Measurements from ENCODE around the gene TIMM10B.

The TIMM10B gene

DNA sequence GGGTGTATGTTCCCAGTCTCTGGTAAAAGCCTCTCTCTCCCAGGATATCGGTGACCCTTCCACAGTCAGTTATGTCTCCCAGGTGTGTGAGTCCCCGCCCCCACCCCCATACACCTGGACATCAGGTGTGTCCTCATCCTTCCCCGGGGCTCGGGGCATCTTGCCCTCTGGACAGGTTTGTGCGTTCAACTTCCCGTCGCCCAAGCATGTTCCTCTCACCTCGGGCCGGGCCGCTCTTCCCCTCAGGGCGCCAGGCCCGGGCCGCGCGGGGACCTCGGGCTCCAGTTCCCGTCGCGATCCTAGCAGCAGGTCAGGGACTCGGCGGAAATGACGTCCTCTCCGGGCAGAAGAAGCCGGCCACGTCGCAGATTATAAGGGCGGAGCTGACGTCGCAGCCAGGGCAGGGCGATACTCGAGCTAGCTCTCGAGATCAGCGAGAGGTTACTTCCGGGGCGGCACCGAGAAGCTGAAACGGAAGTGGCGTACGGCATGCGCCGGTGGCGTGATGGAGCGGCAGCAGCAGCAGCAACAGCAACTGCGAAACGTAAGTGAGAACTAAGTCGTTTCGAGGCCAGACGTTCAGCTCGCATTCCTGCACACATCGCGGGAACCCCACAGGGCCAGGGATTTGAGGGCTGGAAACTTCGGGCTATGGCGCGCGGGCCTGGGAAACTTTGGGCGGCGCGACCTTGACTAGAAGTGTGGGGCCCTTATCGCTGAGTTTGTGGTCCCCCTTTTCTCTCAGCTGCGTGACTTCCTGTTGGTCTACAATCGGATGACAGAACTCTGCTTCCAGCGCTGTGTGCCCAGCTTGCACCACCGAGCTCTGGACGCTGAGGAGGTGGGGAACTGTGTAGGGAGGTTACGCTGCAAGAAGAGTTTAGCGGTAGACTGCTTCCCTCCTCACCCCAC is at the start of gene TIMM10B, which contains the start of gene ARFIP2:
Gene TIMM10B, plus strand, starts transcription at position 490 of the 912 bp plus-strand sequence. Its CDS starts 16 bp downstream, at position 506.
Gene ARFIP2, minus strand, starts transcription at position 320 of the 912 bp plus-strand sequence. CDS start 910 bp downstream, outside the sequence.
- peak; percentile 92 for DNase-seq

GRCh38 chr11:6431861-6432260 is 49.4 kb upstream of the TIMM10B start:
- no peak for DNase-seq

GRCh38 chr11:6433998-6434660 is 47.2 kb upstream of the TIMM10B start:
- no peak for DNase-seq

- no peak for DNase-seq
Observed at GRCh38 chr11:6437423-6437822, 43.9 kb upstream of the TIMM10B start.

GRCh38 chr11:6437993-6438392 is 43.3 kb upstream of the TIMM10B start:
- DNase-seq = no peak

GRCh38 chr11:6438979-6439571 is 42.2 kb upstream of the TIMM10B start:
- DNase-seq = peak; percentile 19

DNA sequence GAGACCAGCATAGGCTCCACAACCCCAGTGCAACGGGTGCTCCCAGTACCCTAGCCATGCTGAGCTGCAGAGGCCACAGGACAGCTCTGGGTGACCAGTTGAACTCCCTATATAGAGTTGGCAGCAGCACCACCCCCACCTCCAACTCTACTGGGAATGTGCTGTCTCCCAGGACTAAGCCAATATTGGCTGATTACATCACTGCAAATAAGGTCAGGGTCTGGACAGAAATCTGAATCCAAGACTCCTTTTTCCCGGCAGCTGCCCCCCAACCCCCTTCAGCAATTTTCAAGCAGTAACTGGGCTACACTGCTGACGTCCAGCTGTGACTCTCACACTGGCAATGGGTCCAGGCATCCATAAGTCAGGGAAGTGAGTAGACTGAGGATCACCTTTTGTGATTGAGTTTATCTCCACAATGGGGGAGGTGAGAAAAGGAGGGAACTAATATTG is 40.4 kb upstream of the TIMM10B start, which contains the start of gene HPX:
Gene HPX, minus strand, starts transcription at position 82 of the 453 bp plus-strand sequence. Its CDS starts 24 bp downstream, at position 58.
- no peak for DNase-seq

- no peak for DNase-seq
Observed at GRCh38 chr11:6442441-6442840, 38.9 kb upstream of the TIMM10B start.

GRCh38 chr11:6443269-6444003 is 37.9 kb upstream of the TIMM10B start:
- peak; percentile 27 for DNase-seq

DNA sequence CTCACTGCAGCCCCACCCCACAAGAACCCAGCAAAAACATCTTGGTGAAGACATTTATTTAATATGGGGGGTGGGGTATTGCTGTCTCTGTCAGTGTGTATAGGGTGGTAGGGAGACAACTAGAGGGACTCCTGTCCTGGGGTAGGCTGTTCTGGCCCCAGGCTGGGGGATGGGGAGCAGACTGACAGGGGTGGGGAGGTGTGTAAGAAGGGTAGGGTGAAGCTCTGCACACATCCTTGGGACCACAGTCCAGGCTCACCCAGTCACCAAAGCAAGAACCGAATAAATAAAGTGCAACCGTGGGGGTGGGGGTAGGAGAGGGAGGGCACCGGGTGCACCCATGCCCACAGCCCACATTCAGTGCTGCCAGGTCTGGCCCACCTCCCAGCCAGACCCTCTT is 32.7 kb upstream of the TIMM10B start:
- DNase-seq = no peak

GRCh38 chr11:6452219-6452618 is 29.1 kb upstream of the TIMM10B start:
- no peak for DNase-seq

DNA sequence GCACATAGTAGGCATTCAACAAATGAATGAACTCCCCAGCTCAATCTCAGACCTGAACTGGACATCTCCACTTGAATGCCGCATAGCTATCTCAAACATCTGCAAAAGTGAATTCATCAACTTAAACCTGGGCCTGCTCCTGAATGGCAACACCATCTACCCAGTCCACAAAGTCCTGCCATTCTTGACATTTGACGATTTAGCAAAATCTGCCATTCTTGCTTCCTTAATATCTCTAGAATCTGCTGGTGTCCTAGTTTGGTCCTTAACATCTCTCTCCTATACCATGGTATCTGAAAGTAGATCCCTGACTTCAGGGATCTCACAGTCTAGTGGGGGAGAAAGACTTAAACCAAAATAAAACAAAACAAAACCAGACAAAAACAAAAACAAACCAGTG is 28.1 kb upstream of the TIMM10B start:
- DNase-seq = no peak

DNA sequence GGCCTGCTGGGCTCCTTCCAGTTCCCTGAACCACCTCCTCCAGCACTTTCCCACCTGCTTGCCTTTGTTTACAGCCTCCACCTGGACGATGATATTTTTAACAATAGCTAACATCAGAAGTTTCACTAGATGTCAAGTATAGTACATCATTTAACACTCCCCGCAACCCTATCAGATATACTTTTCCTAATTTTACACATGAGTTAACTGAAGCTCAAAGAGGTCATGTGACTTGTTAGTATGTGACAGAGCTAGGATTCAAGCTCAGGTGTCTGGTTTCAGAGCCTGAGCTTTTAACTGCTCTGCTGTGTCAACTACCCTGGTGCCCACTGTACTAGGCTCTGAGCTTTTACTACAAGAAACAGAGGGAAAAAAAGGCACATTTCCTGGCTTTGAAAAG is 26.2 kb upstream of the TIMM10B start:
- no peak for DNase-seq

DNA sequence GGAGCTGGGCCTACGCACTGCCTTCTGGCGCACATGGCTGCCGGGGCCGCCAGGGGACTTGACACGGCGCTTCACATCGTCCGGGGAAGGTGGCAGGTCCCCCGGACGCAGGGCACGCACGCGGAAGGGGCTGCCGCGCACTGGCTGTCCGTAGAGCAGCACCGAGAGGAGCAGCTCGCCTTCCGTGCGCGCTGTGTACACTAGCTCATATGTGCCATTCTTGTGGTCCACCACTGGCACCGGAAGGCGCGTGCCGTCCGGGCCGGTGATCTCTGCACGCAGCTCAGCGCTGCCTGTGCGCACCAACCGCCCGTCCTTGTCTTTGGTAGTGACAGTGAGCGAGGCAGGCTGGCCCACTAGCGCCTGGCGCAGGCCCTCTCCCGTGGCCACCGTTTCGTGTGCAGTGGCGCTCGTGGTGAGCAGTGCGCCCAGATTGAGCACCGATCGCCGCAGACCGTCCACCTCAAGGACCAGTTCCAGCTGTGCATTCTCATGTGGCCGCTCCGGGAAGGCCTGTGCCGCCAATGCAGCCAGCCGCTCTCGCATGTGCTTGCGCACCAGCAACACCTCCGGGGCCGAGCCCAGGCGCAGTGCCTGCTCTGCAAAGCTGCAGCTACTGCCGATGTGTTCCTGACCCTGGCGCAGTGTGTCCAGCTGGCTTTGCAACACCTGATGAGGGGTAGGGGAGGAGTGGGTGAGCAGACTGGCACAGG is 24.8 kb upstream of the TIMM10B start:
- DNase-seq = no peak

- no peak for DNase-seq
Observed at GRCh38 chr11:6457581-6458320, 23.6 kb upstream of the TIMM10B start.

DNA sequence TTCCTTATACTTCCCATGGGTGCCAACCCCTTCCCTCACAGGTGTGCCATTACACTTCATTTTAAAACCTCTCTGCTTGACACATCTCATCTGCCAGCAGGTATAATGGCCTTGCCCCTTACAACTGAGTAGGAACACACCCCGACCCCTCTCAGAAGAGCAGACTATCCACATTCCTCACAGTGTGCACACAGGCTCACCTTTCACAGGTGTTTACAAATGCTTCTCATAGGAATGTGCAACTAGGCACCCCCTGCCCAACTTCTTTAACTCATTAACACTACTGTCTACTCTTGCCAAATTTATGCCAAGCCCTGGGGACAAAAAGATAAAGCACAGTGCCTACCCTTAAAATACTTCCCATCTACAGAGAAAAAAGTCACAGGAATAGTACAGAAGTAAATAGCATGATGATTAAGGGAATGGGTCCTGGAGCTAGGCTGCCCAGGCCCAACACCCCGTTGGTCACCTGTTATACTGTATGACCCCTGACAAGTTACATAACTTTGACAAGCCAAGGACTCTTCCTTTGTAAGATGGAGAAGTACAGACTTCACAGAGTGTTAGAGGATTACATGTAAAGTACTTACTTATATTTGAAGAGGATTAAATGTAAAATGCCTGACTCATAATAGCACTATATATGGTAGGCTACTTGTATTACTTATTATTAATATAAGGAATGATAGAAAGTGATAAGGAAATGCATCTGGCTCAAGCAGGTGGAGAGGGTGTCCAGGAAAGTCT is 22.8 kb upstream of the TIMM10B start:
- no peak for DNase-seq

GRCh38 chr11:6459099-6459450 is 22.2 kb upstream of the TIMM10B start:
- DNase-seq = no peak

GRCh38 chr11:6468712-6469495 is 12.4 kb upstream of the TIMM10B start:
- DNase-seq = no peak

GRCh38 chr11:6469599-6469998 is 11.7 kb upstream of the TIMM10B start:
- no peak for DNase-seq

GRCh38 chr11:6472934-6473333 is 8.4 kb upstream of the TIMM10B start:
- DNase-seq = no peak

Measured in activated T-cell treated with anti-CD3 and anti-CD28 coated beads for 4 hours (primary cell).